Body of pancreas (tissue), 4 donors: ENCODE data around the gene E2F7.

Experiments used
- CTCF ChIP-seq, 7 experiments: fragments of 450-650 bp in 4 of 7; fragments of 200-600 bp in 3 of 7; sonication (generic) in 3 of 7; IDR thresholded peaks; one replicate each; pipeline ENCODE4 v1.5.1; 2016 to 2019; ENCODE audit warnings: antibody characterized with exemption in 7 of 7
- POLR2A ChIP-seq, 3 donors: fragments of 450-650 bp; IDR thresholded peaks; one replicate each; pipeline ENCODE4 v1.6.1; 2016; ENCODE audit warnings: antibody characterized with exemption in 3 of 3, mild to moderate bottlenecking in 2 of 3

- no peak for TF ChIP-seq CTCF (IDR thresholded peaks at IDR 0.05)
- TF ChIP-seq POLR2A (IDR thresholded peaks at IDR 0.05): no peak
Observed at GRCh38 chr12:77054851-77055250, 10.5 kb downstream of the E2F7 start.
